Measurements from ENCODE around the gene ATP5MK.

DNA sequence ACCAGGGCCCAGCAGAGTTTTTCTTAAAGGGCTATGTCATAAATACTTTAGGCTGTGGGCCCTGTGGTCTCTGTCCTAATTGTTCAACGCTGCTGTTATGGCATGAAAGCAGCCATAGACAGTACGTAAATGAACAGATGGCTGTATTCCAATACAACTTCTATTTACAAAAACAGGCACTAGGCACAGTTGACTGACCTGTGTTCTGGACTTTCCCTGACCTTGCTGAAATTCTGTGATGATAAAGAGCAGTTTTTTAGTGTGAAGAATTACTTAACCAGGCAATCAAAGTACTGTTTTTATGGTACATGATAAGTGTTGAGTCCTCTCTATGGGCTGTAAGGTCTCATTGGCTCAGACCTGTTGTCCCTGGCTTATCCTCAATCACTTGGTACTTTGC lies 17.3 kb upstream of the ATP5MK start:
- TF ChIP-seq CTCF (IDR thresholded peaks at IDR 0.05) = no peak
- no peak for TF ChIP-seq POLR2AphosphoS5 (IDR thresholded peaks at IDR 0.05)
